Upper lobe of left lung (tissue), 4 donors: ENCODE data around the gene ADPRH.

Source experiments
- CTCF ChIP-seq, 6 experiments: fragments of 450-650 bp in 4 of 6; fragments of 200-600 bp in 2 of 6; sonication (generic) in 2 of 6; IDR thresholded peaks; one replicate each; pipeline ENCODE4 v1.5.1; 2016 to 2019; ENCODE audit warnings: antibody characterized with exemption in 6 of 6
- EP300 ChIP-seq, 4 donors: sonication (generic); formaldehyde crosslinking; IDR thresholded peaks; one replicate each; pipeline ENCODE4 v1.5.1; 2017; ENCODE audit warnings: antibody characterized with exemption in 4 of 4, control low read depth in 2 of 4
- POLR2A ChIP-seq, 4 donors: fragments of 450-650 bp; IDR thresholded peaks; one replicate each; pipeline ENCODE4 v1.5.1; 2016 to 2017; ENCODE audit warnings: antibody characterized with exemption in 4 of 4, mild to moderate bottlenecking in 2 of 4
- POLR2AphosphoS5 ChIP-seq, 2 donors: sonication (generic); formaldehyde crosslinking; IDR thresholded peaks; one replicate each; pipeline ENCODE4 v1.5.1; 2017; ENCODE audit warnings: antibody characterized with exemption in 2 of 2

GRCh38 chr3:119531151-119531550, 48.1 kb upstream of the ADPRH start:
- TF ChIP-seq POLR2A (IDR thresholded peaks at IDR 0.05) (no peak), CTCF (IDR thresholded peaks at IDR 0.05) (no peak), POLR2AphosphoS5 (IDR thresholded peaks at IDR 0.05) (no peak), EP300 (IDR thresholded peaks at IDR 0.05) (no peak)
